Fibroblast of skin of left biceps (primary cell): Measurements from ENCODE around the gene EXD2.
"Not testable (repeated sequence)": the region's sequence is repeated elsewhere in the genome, so short reads cannot be mapped to it uniquely, and the experiment has no call there.

ENCODE experiments used
- DNase-seq, 2 experiments: peaks; one replicate each; pipeline ENCODE4 v3.0.0-alpha.2; 2013; ENCODE audit warnings: low read depth in 2 of 2

Gene EXD2

GRCh38 chr14:69281450-69282169 is 90.3 kb downstream of the EXD2 start:
- DNase-seq = no peak

GRCh38 chr14:69282448-69282847 is 91.2 kb downstream of the EXD2 start:
- DNase-seq = no peak

GRCh38 chr14:69284170-69284569 is 92.9 kb downstream of the EXD2 start:
- DNase-seq = no peak

GRCh38 chr14:69285661-69286255 is 94.5 kb downstream of the EXD2 start:
- DNase-seq = no peak

- no peak for DNase-seq
Observed at GRCh38 chr14:69287098-69288010, 96.1 kb downstream of the EXD2 start.

GRCh38 chr14:69288011-69288771 is 96.9 kb downstream of the EXD2 start:
- DNase-seq = peak; percentile 29 to 32

- DNase-seq = no peak
Observed at GRCh38 chr14:69288956-69289705, 97.8 kb downstream of the EXD2 start.

GRCh38 chr14:69289811-69290520 is 98.7 kb downstream of the EXD2 start:
- no peak for DNase-seq

- DNase-seq = not testable (repeated sequence)
Observed at GRCh38 chr14:69290881-69291280, 99.6 kb downstream of the EXD2 start.

GRCh38 chr14:69291396-69291795 is 100.1 kb downstream of the EXD2 start:
- no peak for DNase-seq

- DNase-seq = no peak
Observed at GRCh38 chr14:69291891-69292561, 100.7 kb downstream of the EXD2 start.
